ENCODE results near the gene BTG1.

GRCh38 chr12:92128612-92129011 is 17.0 kb downstream of the BTG1 start:
- TF ChIP-seq CTCF (conservative IDR thresholded peaks at IDR 0.05 in 1 of 2, IDR thresholded peaks at IDR 0.05 in 1 of 2; ENCODE audit: extremely low read depth in 1 of 2, insufficient read depth in 1 of 2, low read depth in 1 of 2, low read length in 2 of 2), result no peak
- TF ChIP-seq EZH2 (IDR thresholded peaks at IDR 0.05; ENCODE audit: borderline replicate concordance, low read length), result no peak
